GM12878 (cell line): ENCODE results near the gene RPUSD2. TPM values are rescaled to one million over a fixed set of nuclear protein-coding genes. Genes with fewer than 3 reads are reported as not detected.

Experiments
- BRCA1 ChIP-seq: IDR thresholded peaks from 2 replicates; pipeline ENCODE4 v1.6.1; 2011; ENCODE audit warnings: low read depth, low read length, improper control_type of control experiment
- CBX3 ChIP-seq: fragments of 200-600 bp; sonication (generic); IDR thresholded peaks from 2 replicates; pipeline ENCODE4 v1.6.1; 2016; ENCODE audit warnings: low read depth, borderline replicate concordance
- CBX5 ChIP-seq: sonication (generic); IDR thresholded peaks from 2 replicates; pipeline ENCODE4 v1.6.1; 2016; ENCODE audit warnings: low read depth, moderate library complexity, mild to moderate bottlenecking, inconsistent platforms
- CEBPB ChIP-seq, 2 experiments: fragments of 150-350 bp in 1 of 2; IDR thresholded peaks; 2 replicates each; pipeline ENCODE4 v1.6.1; 2012 to 2014; ENCODE audit warnings: low read depth in 2 of 2, low read length in 2 of 2, borderline replicate concordance in 1 of 2, inconsistent platforms in 1 of 2
- CHD1 ChIP-seq: IDR thresholded peaks from 2 replicates; pipeline ENCODE4 v1.6.1; 2012; ENCODE audit warnings: low read depth, low read length, improper control_type of control experiment
- CHD2 ChIP-seq: IDR thresholded peaks from 2 replicates; pipeline ENCODE4 v1.6.1; 2011; ENCODE audit warnings: low read depth, low read length, improper control_type of control experiment, borderline replicate concordance
- CHD4 ChIP-seq: fragments of 200-600 bp; sonication (generic); IDR thresholded peaks from 2 replicates; pipeline ENCODE4 v1.6.1; 2016; ENCODE audit warnings: mild to moderate bottlenecking
- CREM ChIP-seq: IDR thresholded peaks from 2 replicates; pipeline ENCODE4 v1.6.1; 2014; ENCODE audit warnings: antibody characterized with exemption, low read depth
- EGR1 ChIP-seq, 2 experiments: IDR thresholded peaks; 1 replicate in 1 of 2; 2 replicates in 1 of 2; pipeline ENCODE4 v1.6.1; 2011 to 2012; ENCODE audit warnings: low read depth in 2 of 2, low read length in 2 of 2, borderline replicate concordance in 1 of 2, mild to moderate bottlenecking in 1 of 2, moderate library complexity in 1 of 2
- GATAD2B ChIP-seq: fragments of 450-650 bp; conservative IDR thresholded peaks from 2 replicates; pipeline ENCODE4 v1.6.1; 2017; ENCODE audit warnings: low read depth, mild to moderate bottlenecking, moderate library complexity
- HCFC1 ChIP-seq: fragments of 150-350 bp; IDR thresholded peaks from 2 replicates; pipeline ENCODE4 v1.6.1; 2014; ENCODE audit warnings: low read length
- IKZF2 ChIP-seq, 2 experiments: fragments of 450-650 bp; IDR thresholded peaks; 2 replicates each; pipeline ENCODE4 v1.6.1; 2017; ENCODE audit warnings: mild to moderate bottlenecking in 2 of 2, moderate library complexity in 2 of 2
- MYB ChIP-seq: fragments of 150-350 bp; IDR thresholded peaks from 2 replicates; pipeline ENCODE4 v1.6.1; 2014; ENCODE audit warnings: mild to moderate bottlenecking, low read depth, low read length, borderline replicate concordance
- NBN ChIP-seq: fragments of 450-650 bp; IDR thresholded peaks from 2 replicates; pipeline ENCODE4 v1.6.1; 2016
- NFYB ChIP-seq: IDR thresholded peaks from 2 replicates; pipeline ENCODE4 v1.6.1; 2011; ENCODE audit warnings: low read depth, mild to moderate bottlenecking, low read length, improper control_type of control experiment, moderate library complexity; ENCODE audit not compliant: insufficient read depth
- NR2C2 ChIP-seq: IDR thresholded peaks from 2 replicates; pipeline ENCODE4 v1.6.1; 2011; ENCODE audit warnings: borderline replicate concordance, low read depth; ENCODE audit not compliant: control insufficient read depth, insufficient read length
- PAX5 ChIP-seq: IDR thresholded peaks from 2 replicates; pipeline ENCODE4 v1.6.1; 2011; ENCODE audit warnings: low read depth, low read length, borderline replicate concordance
- RBBP5 ChIP-seq: fragments of 200-600 bp; sonication (generic); conservative IDR thresholded peaks from 2 replicates; pipeline ENCODE4 v1.6.1; 2016
- SMC3 ChIP-seq: IDR thresholded peaks from 2 replicates; pipeline ENCODE4 v1.6.1; 2011; ENCODE audit warnings: low read length, improper control_type of control experiment, borderline replicate concordance
- SUPT20H ChIP-seq: IDR thresholded peaks from 2 replicates; pipeline ENCODE4 v1.6.1; 2011; ENCODE audit warnings: low read depth, mild to moderate bottlenecking, low read length, moderate library complexity, borderline replicate concordance; ENCODE audit not compliant: control insufficient read depth
- SUZ12 ChIP-seq: fragments of 200-600 bp; sonication (generic); IDR thresholded peaks from one replicate; pipeline ENCODE4 v1.6.1; 2018; ENCODE audit warnings: antibody characterized with exemption, mild to moderate bottlenecking; ENCODE audit not compliant: unreplicated experiment
- YY1 ChIP-seq: IDR thresholded peaks from 2 replicates; pipeline ENCODE4 v1.6.1; 2011; ENCODE audit warnings: low read depth, mild to moderate bottlenecking, low read length
- ZNF217 ChIP-seq: fragments of 450-650 bp; IDR thresholded peaks from 2 replicates; pipeline ENCODE4 v1.6.1; 2017; ENCODE audit warnings: antibody characterized with exemption, mild to moderate bottlenecking
- ZNF622 ChIP-seq: fragments of 450-650 bp; IDR thresholded peaks from 2 replicates; pipeline ENCODE4 v1.6.1; 2017; ENCODE audit warnings: mild to moderate bottlenecking, inconsistent platforms
- polyA plus RNA-seq, 11 experiments: library from polyadenylated mRNA; depleted of rRNA in 4 of 11; unstranded in 6 of 11; stranded (reverse) in 5 of 11; fragments of >200 nt; fragmentation: Nextera tagmentation in 4 of 11; fragmentation: Illumina TruSeq in 1 of 11; extraction: Ambion mirVana in 4 of 11; extraction: Trizol in 1 of 11; gene quantifications; 1 replicate in 1 of 11; 2 replicates in 10 of 11; pipeline versions ENCODE4 v1.2.1 to v1.2.3, GENCODE V29; 2011 to 2016; ENCODE audit warnings: inconsistent platforms in 2 of 11, missing spikeins in 2 of 11, low read depth in 1 of 11
- total RNA-seq, 4 experiments: library from RNA; depleted of rRNA in 3 of 4; stranded (reverse); fragments of >200 nt in 3 of 4; fragmentation: Illumina TruSeq in 1 of 4; extraction: Trizol in 1 of 4; gene quantifications; 2 replicates each; pipeline versions ENCODE4 v1.2.1 to v1.2.3, GENCODE V29; 2013 to 2021
- TF ChIP-seq, protein P1 (sequence below): IDR thresholded peaks from 2 replicates; pipeline ENCODE4 v1.6.1; 2012; ENCODE audit warnings: low read length, inconsistent platforms
- TF ChIP-seq, protein P2 (sequence below): IDR thresholded peaks from 2 replicates; pipeline ENCODE4 v1.6.1; 2012; ENCODE audit warnings: improper control_type of control experiment, low read depth, low read length; ENCODE audit not compliant: insufficient replicate concordance

RPUSD2 gene
- total and polyA plus RNA-seq, 10 of the 15 experiments (the other 5 are each of a cell fraction or from before 2014, with no cell fraction given), result 4.0 to 33.3 (median 18.5) TPM

DNA sequence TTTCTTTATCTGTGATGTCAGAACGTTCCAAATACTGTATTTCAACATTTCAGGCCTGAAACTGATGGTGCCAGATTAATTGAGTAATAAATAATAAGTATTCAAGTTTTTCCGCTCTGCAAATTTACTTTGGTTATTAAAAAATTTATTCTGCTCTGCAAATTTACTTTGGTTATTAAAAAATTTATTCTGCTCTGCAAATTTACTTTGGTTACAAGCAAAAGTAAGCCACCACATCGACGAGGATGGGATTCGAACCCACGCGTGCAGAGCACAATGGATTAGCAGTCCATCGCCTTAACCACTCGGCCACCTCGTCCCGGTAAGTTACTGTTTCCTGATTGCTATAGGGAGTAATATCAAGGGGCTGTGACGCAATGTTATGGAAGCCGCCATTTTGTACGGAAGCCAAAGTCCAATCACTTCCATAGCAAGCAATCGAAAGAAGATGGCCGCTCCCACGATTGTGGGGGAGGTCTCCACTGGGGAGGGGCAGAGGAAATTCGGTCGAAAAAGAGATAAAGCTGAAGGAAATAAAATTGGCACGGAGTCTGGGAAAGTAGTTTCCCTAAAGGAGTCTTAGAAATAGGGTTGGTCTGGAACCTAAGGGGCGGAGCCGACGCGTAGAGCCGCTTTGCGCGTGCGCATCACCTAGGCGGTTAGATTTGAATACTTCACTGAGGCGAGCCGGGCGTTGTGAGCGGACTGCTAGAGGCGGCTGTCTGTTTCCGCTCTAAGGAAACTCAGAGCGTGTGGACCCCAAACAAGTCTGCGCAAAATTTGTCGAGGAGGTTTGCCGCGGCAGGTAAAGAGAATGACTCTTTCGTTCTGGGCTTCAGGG, 24.7 kb downstream of the RPUSD2 start, which contains the start of gene KNL1 (continued):
- TF ChIP-seq CHD4 (no peak), CBX5 (no peak), ZNF622 (no peak), HCFC1 (peak; percentile 78), MYB (no peak), NFYB (0 out of 2 replicates have a peak, but pooled peaks have one; percentile 21), NBN (peak; percentile 84), CREM (peak; percentile 97), YY1 (peak; percentile 100), SUZ12 (no peak), CEBPB (IDR thresholded peaks at IDR 0.05; ENCODE audit: borderline replicate concordance in 1 of 2, low read depth in 2 of 2, low read length in 2 of 2) (peak; percentile 86 to 94), IKZF2 (IDR thresholded peaks at IDR 0.05) (peak; percentile 30 to 68; a peak in 2 of 4 replicates), EGR1 (IDR thresholded peaks at IDR 0.05; ENCODE audit: borderline replicate concordance in 1 of 2, low read depth in 2 of 2, low read length in 2 of 2) (0 out of 3 replicates have a peak, but pooled peaks of 1 of the 2 experiments have one; percentile 13), SUPT20H (no peak), ZNF217 (no peak), RBBP5 (no peak), PAX5 (no peak), CHD1 (no peak), CBX3 (no peak), GATAD2B (peak; percentile 78), SMC3 (no peak), BRCA1 (no peak), CHD2 (no peak), NR2C2 (no peak)
- TF ChIP-seq, protein P1, sequence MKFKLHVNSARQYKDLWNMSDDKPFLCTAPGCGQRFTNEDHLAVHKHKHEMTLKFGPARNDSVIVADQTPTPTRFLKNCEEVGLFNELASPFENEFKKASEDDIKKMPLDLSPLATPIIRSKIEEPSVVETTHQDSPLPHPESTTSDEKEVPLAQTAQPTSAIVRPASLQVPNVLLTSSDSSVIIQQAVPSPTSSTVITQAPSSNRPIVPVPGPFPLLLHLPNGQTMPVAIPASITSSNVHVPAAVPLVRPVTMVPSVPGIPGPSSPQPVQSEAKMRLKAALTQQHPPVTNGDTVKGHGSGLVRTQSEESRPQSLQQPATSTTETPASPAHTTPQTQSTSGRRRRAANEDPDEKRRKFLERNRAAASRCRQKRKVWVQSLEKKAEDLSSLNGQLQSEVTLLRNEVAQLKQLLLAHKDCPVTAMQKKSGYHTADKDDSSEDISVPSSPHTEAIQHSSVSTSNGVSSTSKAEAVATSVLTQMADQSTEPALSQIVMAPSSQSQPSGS, result peak; percentile 89
- TF ChIP-seq, protein P2, sequence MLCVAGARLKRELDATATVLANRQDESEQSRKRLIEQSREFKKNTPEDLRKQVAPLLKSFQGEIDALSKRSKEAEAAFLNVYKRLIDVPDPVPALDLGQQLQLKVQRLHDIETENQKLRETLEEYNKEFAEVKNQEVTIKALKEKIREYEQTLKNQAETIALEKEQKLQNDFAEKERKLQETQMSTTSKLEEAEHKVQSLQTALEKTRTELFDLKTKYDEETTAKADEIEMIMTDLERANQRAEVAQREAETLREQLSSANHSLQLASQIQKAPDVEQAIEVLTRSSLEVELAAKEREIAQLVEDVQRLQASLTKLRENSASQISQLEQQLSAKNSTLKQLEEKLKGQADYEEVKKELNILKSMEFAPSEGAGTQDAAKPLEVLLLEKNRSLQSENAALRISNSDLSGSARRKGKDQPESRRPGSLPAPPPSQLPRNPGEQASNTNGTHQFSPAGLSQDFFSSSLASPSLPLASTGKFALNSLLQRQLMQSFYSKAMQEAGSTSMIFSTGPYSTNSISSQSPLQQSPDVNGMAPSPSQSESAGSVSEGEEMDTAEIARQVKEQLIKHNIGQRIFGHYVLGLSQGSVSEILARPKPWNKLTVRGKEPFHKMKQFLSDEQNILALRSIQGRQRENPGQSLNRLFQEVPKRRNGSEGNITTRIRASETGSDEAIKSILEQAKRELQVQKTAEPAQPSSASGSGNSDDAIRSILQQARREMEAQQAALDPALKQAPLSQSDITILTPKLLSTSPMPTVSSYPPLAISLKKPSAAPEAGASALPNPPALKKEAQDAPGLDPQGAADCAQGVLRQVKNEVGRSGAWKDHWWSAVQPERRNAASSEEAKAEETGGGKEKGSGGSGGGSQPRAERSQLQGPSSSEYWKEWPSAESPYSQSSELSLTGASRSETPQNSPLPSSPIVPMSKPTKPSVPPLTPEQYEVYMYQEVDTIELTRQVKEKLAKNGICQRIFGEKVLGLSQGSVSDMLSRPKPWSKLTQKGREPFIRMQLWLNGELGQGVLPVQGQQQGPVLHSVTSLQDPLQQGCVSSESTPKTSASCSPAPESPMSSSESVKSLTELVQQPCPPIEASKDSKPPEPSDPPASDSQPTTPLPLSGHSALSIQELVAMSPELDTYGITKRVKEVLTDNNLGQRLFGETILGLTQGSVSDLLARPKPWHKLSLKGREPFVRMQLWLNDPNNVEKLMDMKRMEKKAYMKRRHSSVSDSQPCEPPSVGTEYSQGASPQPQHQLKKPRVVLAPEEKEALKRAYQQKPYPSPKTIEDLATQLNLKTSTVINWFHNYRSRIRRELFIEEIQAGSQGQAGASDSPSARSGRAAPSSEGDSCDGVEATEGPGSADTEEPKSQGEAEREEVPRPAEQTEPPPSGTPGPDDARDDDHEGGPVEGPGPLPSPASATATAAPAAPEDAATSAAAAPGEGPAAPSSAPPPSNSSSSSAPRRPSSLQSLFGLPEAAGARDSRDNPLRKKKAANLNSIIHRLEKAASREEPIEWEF, result no peak
